Body of pancreas (tissue), 4 donors: ENCODE measurements around the gene PCSK1N. TPM values are rescaled to one million over a fixed set of nuclear protein-coding genes. Genes with fewer than 3 reads are reported as not detected.
"Not testable (repeated sequence)": the region's sequence is repeated elsewhere in the genome, so short reads cannot be mapped to it uniquely, and the experiment has no call there.

Experiments
- ATAC-seq: fragments of 150-250 bp; one replicate; pipeline ENCODE4 v1.9.1; 2016
- DNase-seq, 4 donors: peaks; one replicate each; pipeline ENCODE4 v3.0.0-alpha.2; 2019
- H3K27ac ChIP-seq, 4 donors: fragments of 200-600 bp; sonication (generic); 1 replicate in 3 of 4; 2 replicates in 1 of 4; pipeline versions ENCODE4 v1.5.1 to v1.6.1; 2016 to 2019; ENCODE audit warnings: mild to moderate bottlenecking in 1 of 4, mixed read lengths in 1 of 4, moderate library complexity in 1 of 4
- H3K27me3 ChIP-seq, 2 donors: fragments of 200-600 bp; sonication (generic); one replicate each; pipeline ENCODE4 v1.6.0; 2016; ENCODE audit warnings: mild to moderate bottlenecking in 1 of 2
- H3K36me3 ChIP-seq, 2 donors: fragments of 200-600 bp; sonication (generic); replicated peaks in 1 of 2; 2 replicates each; pipeline ENCODE4 v1.5.1; 2016; ENCODE audit warnings: low read depth in 2 of 2; ENCODE audit not compliant: insufficient read depth in 1 of 2
- H3K4me1 ChIP-seq: fragments of 200-600 bp; sonication (generic); one replicate; pipeline ENCODE4 v1.6.0; 2016
- H3K4me3 ChIP-seq, 2 donors: fragments of 200-600 bp; sonication (generic); 1 replicate in 1 of 2; 2 replicates in 1 of 2; pipeline ENCODE4 v1.5.1; 2016 to 2019
- H3K9me3 ChIP-seq, 3 donors: fragments of 200-600 bp; sonication (generic); 1 replicate in 2 of 3; 2 replicates in 1 of 3; pipeline ENCODE4 v1.5.1; 2016
- POLR2A ChIP-seq, 3 donors: fragments of 450-650 bp; IDR thresholded peaks; one replicate each; pipeline ENCODE4 v1.6.1; 2016; ENCODE audit warnings: antibody characterized with exemption in 3 of 3, mild to moderate bottlenecking in 2 of 3
- WGBS, 2 donors: methylation state at CpG; one replicate each; pipeline ENCODE4 v1.1.5; 2017; 5-methylcytosine and 5-hydroxymethylcytosine counted together
- intact Hi-C: fragments of 100-400 bp; cut with DNase I; formaldehyde crosslinking; loops from one replicate; pipeline ENCODE4 v1.15.1; 2023
- total RNA-seq, 2 donors: library from RNA; depleted of rRNA; stranded (reverse); fragments of >200 nt; gene quantifications; one replicate each; pipeline ENCODE4 v1.1.0, GENCODE V29; 2016
- TF ChIP-seq, protein P1 (sequence below), 7 experiments: fragments of 450-650 bp in 4 of 7; fragments of 200-600 bp in 3 of 7; sonication (generic) in 3 of 7; IDR thresholded peaks; one replicate each; pipeline ENCODE4 v1.5.1; 2016 to 2019; ENCODE audit warnings: antibody characterized with exemption in 7 of 7

Gene PCSK1N
- 100 to 1,000 TPM; 110 to 196 TPM for total RNA-seq

- Histone ChIP-seq H3K27me3 (no peaks in the 10 kb centered on the region), H3K4me3 (no peak within 1 kb of the TSS), H3K9me3 (no peaks in the 10 kb centered on the region), H3K27ac (no peak within 1 kb of the TSS), H3K4me1 (no peaks in the 10 kb centered on the region), H3K36me3 (no peaks in the 10 kb centered on the region)
- intact Hi-C loops = no loop called here
- TF ChIP-seq POLR2A (IDR thresholded peaks at IDR 0.05) = no peak
- TF ChIP-seq, protein P1, sequence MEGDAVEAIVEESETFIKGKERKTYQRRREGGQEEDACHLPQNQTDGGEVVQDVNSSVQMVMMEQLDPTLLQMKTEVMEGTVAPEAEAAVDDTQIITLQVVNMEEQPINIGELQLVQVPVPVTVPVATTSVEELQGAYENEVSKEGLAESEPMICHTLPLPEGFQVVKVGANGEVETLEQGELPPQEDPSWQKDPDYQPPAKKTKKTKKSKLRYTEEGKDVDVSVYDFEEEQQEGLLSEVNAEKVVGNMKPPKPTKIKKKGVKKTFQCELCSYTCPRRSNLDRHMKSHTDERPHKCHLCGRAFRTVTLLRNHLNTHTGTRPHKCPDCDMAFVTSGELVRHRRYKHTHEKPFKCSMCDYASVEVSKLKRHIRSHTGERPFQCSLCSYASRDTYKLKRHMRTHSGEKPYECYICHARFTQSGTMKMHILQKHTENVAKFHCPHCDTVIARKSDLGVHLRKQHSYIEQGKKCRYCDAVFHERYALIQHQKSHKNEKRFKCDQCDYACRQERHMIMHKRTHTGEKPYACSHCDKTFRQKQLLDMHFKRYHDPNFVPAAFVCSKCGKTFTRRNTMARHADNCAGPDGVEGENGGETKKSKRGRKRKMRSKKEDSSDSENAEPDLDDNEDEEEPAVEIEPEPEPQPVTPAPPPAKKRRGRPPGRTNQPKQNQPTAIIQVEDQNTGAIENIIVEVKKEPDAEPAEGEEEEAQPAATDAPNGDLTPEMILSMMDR (IDR thresholded peaks at IDR 0.05) = no peak
- no peak for ATAC-seq
- WGBS, 2 donors = 32 to 33% methylated on average over 8 to 9 of the region's 35 CpGs
- DNase-seq = peak in 3 of 4 donors; percentile 35 to 50 (median 44)
These were observed at the start of gene PCSK1N for GRCh38 chrX:48835524-48836329. TSS of gene PCSK1N (minus strand) at chrX:48835610. CDS start at chrX:48835532, 78 bp downstream.

DNA sequence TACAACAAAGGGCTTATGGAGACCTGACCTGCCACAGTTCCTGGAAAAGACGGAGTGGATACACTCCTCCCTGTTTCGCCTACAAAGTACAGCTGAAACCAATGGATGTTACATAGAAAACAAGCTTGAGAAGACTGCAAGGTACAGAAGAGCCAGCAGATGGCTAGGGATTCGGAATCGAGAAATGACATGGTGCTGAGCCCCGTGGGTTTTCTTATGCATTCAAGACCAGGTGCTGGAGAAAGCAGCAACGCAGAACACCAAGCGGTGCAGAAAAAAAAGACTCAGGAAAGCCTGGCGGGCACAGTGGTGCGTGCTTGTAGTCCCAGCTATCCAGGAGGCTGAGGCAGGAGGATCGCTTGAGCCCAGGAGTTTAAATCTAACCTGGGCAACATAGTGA, 48.3 kb upstream of the PCSK1N start:
- no peak overlapping the region for H3K27ac ChIP-seq
- ATAC-seq (no peak), DNase-seq (no peak)
- H3K27me3 ChIP-seq = no peaks in the 10 kb centered on the region
- H3K4me3 ChIP-seq = no peak overlapping the region
- WGBS, 2 donors = 49 to 58% methylated on average over 10 of the region's 10 CpGs
- H3K4me1 ChIP-seq = no peaks in the 10 kb centered on the region
- intact Hi-C loops = no loop called here
- TF ChIP-seq, protein P1 (IDR thresholded peaks at IDR 0.05) = no peak
- no peak for TF ChIP-seq POLR2A (IDR thresholded peaks at IDR 0.05)
- no peaks in the 10 kb centered on the region for H3K9me3 ChIP-seq
- no peaks in the 10 kb centered on the region for H3K36me3 ChIP-seq

GRCh38 chrX:48876944-48877343, 41.5 kb upstream of the PCSK1N start:
- ATAC-seq, H3K4me3 ChIP-seq, intact Hi-C loops, H3K36me3 ChIP-seq, DNase-seq, H3K27me3 ChIP-seq, H3K27ac ChIP-seq, H3K9me3 ChIP-seq, H3K4me1 ChIP-seq: not testable (repeated sequence)
- 45 to 56% methylated on average over 3 to 4 of the region's 4 CpGs for WGBS, 2 donors

DNA sequence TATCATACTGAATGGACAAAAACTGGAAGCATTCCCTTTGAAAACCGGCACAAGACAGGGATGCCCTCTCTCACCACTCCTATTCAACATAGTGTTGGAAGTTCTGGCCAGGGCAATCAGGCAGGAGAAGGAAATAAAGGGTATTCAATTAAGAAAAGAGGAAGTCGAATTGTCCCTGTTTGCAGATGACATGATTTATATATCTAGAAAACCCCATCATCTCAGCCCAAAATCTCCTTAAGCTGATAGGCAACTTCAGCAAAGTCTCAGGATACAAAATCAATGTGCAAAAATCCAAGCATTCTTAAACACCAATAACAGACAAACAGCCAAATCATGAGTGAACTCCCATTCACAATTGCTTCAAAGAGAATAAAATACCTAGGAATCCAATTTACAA, 36.6 kb upstream of the PCSK1N start:
- H3K4me3 ChIP-seq, H3K27ac ChIP-seq, H3K36me3 ChIP-seq, ATAC-seq, intact Hi-C loops, H3K27me3 ChIP-seq, DNase-seq, H3K4me1 ChIP-seq, H3K9me3 ChIP-seq: not testable (repeated sequence)
- WGBS, 2 donors = 14 to 40% methylated on average over 1 of the region's 2 CpGs

GRCh38 chrX:48864210-48864609, 28.8 kb upstream of the PCSK1N start:
- TF ChIP-seq, protein P1 (IDR thresholded peaks at IDR 0.05) = no peak
- TF ChIP-seq POLR2A (IDR thresholded peaks at IDR 0.05) = no peak
- intact Hi-C loops = no loop called here
- ATAC-seq = no peak
- no peaks in the 10 kb centered on the region for H3K36me3 ChIP-seq
- 20 to 33% methylated on average over 4 of the region's 4 CpGs for WGBS, 2 donors
- no peak for DNase-seq
- no peaks in the 10 kb centered on the region for H3K9me3 ChIP-seq
- H3K27me3 ChIP-seq = no peaks in the 10 kb centered on the region
- H3K4me1 ChIP-seq = no peaks in the 10 kb centered on the region
- no peak overlapping the region for H3K27ac ChIP-seq
- no peak overlapping the region for H3K4me3 ChIP-seq

- intact Hi-C loops = no loop called here
- WGBS, 2 donors = 37 to 59% methylated on average over 4 to 5 of the region's 5 CpGs
These were observed 19.5 kb upstream of the PCSK1N start for GRCh38 chrX:48854898-48855297.

GRCh38 chrX:48854121-48854804, 18.9 kb upstream of the PCSK1N start:
- H3K9me3 ChIP-seq, intact Hi-C loops, ATAC-seq, DNase-seq, H3K27me3 ChIP-seq, H3K27ac ChIP-seq, H3K4me3 ChIP-seq, H3K36me3 ChIP-seq, H3K4me1 ChIP-seq: not testable (repeated sequence)
- 71 to 74% methylated on average over 3 to 4 of the region's 12 CpGs for WGBS, 2 donors

More at GRCh38 chrX:48854898-48855297, 19.5 kb upstream of the PCSK1N start:
- DNase-seq = no peak
- no peak for TF ChIP-seq POLR2A (IDR thresholded peaks at IDR 0.05)
- TF ChIP-seq, protein P1 (IDR thresholded peaks at IDR 0.05) = peak in 1 of 7 experiments; percentile 10
- H3K27me3 ChIP-seq = no peaks in the 10 kb centered on the region
- H3K4me3 ChIP-seq = no peak overlapping the region
- H3K36me3 ChIP-seq = no peaks in the 10 kb centered on the region
- H3K27ac ChIP-seq = no peak overlapping the region
- no peak for ATAC-seq
- H3K4me1 ChIP-seq = no peaks in the 10 kb centered on the region
- no peaks in the 10 kb centered on the region for H3K9me3 ChIP-seq

DNA sequence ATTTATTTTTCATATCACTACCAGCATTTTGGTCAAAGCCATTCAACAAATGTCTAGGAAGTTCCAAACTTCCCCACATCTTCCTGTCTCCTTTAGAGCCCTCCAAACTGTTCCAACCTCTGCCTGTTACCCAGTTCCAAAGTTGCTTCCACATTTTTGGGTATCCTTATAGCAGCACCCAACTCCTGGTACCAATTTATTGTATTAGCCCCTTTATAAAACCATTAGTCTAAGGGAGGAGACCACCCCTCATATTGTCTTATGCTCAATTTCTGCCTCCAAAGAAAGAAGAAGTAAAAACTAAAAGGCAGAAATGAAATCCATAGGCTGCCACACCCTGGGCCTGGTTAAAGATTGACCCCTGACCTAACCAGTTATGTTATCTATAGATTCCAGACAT, 18.1 kb upstream of the PCSK1N start:
- H3K36me3 ChIP-seq, H3K27me3 ChIP-seq, ATAC-seq, H3K9me3 ChIP-seq, DNase-seq, H3K4me3 ChIP-seq, H3K27ac ChIP-seq, intact Hi-C loops, H3K4me1 ChIP-seq: not testable (repeated sequence)
